GM15510 (cell line): ENCODE measurements around the gene SBF1.
A peak's percentile ranks its signal among the peaks of the same experiment; 100 is the strongest.

Experiments used
- POLR2A ChIP-seq: IDR thresholded peaks from 3 replicates; pipeline ENCODE4 v1.6.1; 2011; ENCODE audit warnings: borderline replicate concordance; ENCODE audit not compliant: insufficient read length; ENCODE audit errors: extremely low read depth

Gene SBF1

GRCh38 chr22:50468626-50469025 is 6.2 kb downstream of the SBF1 start:
- TF ChIP-seq POLR2A: no peak

- no peak for TF ChIP-seq POLR2A
Measured at GRCh38 chr22:50467773-50468440, 6.9 kb downstream of the SBF1 start.

- TF ChIP-seq POLR2A: no peak
Measured at GRCh38 chr22:50467341-50467740, 7.5 kb downstream of the SBF1 start.

GRCh38 chr22:50465066-50465930 is 9.5 kb downstream of the SBF1 start:
- TF ChIP-seq POLR2A: no peak

- TF ChIP-seq POLR2A: no peak
Measured at GRCh38 chr22:50464451-50464850, 10.4 kb downstream of the SBF1 start.

GRCh38 chr22:50463188-50463900 is 11.5 kb downstream of the SBF1 start:
- no peak for TF ChIP-seq POLR2A

GRCh38 chr22:50461979-50462540 is 12.8 kb downstream of the SBF1 start:
- no peak for TF ChIP-seq POLR2A

- TF ChIP-seq POLR2A: no peak
Measured at GRCh38 chr22:50461536-50461935, 13.3 kb downstream of the SBF1 start.

- no peak for TF ChIP-seq POLR2A
Measured at GRCh38 chr22:50460938-50461337, 13.9 kb downstream of the SBF1 start.

GRCh38 chr22:50459496-50460140 is 15.2 kb downstream of the SBF1 start:
- TF ChIP-seq POLR2A: no peak

GRCh38 chr22:50459016-50459415 is 15.8 kb downstream of the SBF1 start:
- no peak for TF ChIP-seq POLR2A

- peak; percentile 14 for TF ChIP-seq POLR2A
Measured at GRCh38 chr22:50456466-50457234, 18.2 kb downstream of the SBF1 start.

- TF ChIP-seq POLR2A: no peak
Measured at GRCh38 chr22:50456026-50456425, 18.8 kb downstream of the SBF1 start.

GRCh38 chr22:50455201-50455600 is 19.6 kb downstream of the SBF1 start:
- TF ChIP-seq POLR2A: no peak

- TF ChIP-seq POLR2A: no peak
Measured at GRCh38 chr22:50454556-50455075, 20.2 kb downstream of the SBF1 start.

GRCh38 chr22:50452649-50453048 is 22.2 kb downstream of the SBF1 start:
- TF ChIP-seq POLR2A: no peak
